NCI-H82 treated with DMSO at 0.1 percent for 48 hours (cell line): Measurements from ENCODE around the gene C4orf51.

Experiments
- DNase-seq: peaks from one replicate; lab custom pipeline; 2025; ENCODE audit not compliant: unreplicated experiment; lab: John Stamatoyannopoulos, UW

The C4orf51 gene

GRCh38 chr4:145755802-145756201, 75.9 kb downstream of the C4orf51 start:
- no peak for DNase-seq

- DNase-seq: no peak
Observed at GRCh38 chr4:145756244-145756643, 76.3 kb downstream of the C4orf51 start.

GRCh38 chr4:145757188-145757587, 77.2 kb downstream of the C4orf51 start:
- DNase-seq: no peak

- no peak for DNase-seq
Observed at GRCh38 chr4:145760176-145760575, 80.2 kb downstream of the C4orf51 start.

- no peak for DNase-seq
Observed at GRCh38 chr4:145760961-145761929, 81.3 kb downstream of the C4orf51 start.

- DNase-seq: no peak
Observed at GRCh38 chr4:145762719-145763118, 82.8 kb downstream of the C4orf51 start.

GRCh38 chr4:145763399-145763798, 83.5 kb downstream of the C4orf51 start:
- DNase-seq: no peak

GRCh38 chr4:145766273-145766672, 86.3 kb downstream of the C4orf51 start:
- DNase-seq: no peak

GRCh38 chr4:145769450-145770037, 89.6 kb downstream of the C4orf51 start:
- no peak for DNase-seq

GRCh38 chr4:145770124-145770523, 90.2 kb downstream of the C4orf51 start:
- no peak for DNase-seq

GRCh38 chr4:145772347-145772746, 92.4 kb downstream of the C4orf51 start:
- no peak for DNase-seq

GRCh38 chr4:145773581-145774234, 93.8 kb downstream of the C4orf51 start:
- DNase-seq: no peak

- no peak for DNase-seq
Observed at GRCh38 chr4:145774473-145774872, 94.5 kb downstream of the C4orf51 start.

- no peak for DNase-seq
Observed at GRCh38 chr4:145775406-145775805, 95.5 kb downstream of the C4orf51 start.

- no peak for DNase-seq
Observed at GRCh38 chr4:145776208-145776607, 96.3 kb downstream of the C4orf51 start.

- no peak for DNase-seq
Observed at GRCh38 chr4:145779319-145779801, 99.4 kb downstream of the C4orf51 start.

GRCh38 chr4:145781351-145781750, 101.4 kb downstream of the C4orf51 start:
- DNase-seq: no peak
